HL-60 (cell line): ENCODE measurements around the gene SVOPL.

ENCODE experiments used
- POLR2AphosphoS5 ChIP-seq: IDR thresholded peaks from 2 replicates; pipeline ENCODE4 v1.6.1; 2012; ENCODE audit warnings: low read depth
- TF ChIP-seq, protein P1 (sequence below): IDR thresholded peaks from one replicate; pipeline ENCODE4 v1.5.1; 2011; ENCODE audit warnings: low read length, control low read depth, inconsistent platforms; ENCODE audit not compliant: insufficient read depth
- TF ChIP-seq, protein P2 (sequence below): IDR thresholded peaks from 2 replicates; pipeline ENCODE4 v1.6.1; 2012; ENCODE audit warnings: low read depth; ENCODE audit not compliant: insufficient replicate concordance

DNA sequence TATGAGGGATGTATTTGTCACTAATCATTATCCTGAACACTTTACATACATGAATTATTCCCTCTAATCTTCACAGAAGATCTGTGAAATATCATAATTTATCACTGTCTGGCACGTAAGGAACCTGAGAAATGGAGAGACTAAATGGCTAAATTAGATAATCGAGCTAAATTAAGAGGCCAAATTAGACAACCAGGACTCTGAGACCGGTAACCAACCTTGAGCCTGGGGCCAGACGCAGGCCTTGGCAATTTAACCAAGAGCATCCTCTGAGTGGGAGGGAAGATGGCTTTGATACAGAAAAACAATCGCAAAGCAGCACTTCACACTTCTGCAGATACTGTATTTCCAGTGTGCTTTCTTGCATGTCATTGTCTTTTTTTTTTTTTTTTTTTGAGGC lies 21.4 kb downstream of the SVOPL start:
- TF ChIP-seq, protein P1, sequence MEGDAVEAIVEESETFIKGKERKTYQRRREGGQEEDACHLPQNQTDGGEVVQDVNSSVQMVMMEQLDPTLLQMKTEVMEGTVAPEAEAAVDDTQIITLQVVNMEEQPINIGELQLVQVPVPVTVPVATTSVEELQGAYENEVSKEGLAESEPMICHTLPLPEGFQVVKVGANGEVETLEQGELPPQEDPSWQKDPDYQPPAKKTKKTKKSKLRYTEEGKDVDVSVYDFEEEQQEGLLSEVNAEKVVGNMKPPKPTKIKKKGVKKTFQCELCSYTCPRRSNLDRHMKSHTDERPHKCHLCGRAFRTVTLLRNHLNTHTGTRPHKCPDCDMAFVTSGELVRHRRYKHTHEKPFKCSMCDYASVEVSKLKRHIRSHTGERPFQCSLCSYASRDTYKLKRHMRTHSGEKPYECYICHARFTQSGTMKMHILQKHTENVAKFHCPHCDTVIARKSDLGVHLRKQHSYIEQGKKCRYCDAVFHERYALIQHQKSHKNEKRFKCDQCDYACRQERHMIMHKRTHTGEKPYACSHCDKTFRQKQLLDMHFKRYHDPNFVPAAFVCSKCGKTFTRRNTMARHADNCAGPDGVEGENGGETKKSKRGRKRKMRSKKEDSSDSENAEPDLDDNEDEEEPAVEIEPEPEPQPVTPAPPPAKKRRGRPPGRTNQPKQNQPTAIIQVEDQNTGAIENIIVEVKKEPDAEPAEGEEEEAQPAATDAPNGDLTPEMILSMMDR: no peak
- no peak for TF ChIP-seq POLR2AphosphoS5
- TF ChIP-seq, protein P2, sequence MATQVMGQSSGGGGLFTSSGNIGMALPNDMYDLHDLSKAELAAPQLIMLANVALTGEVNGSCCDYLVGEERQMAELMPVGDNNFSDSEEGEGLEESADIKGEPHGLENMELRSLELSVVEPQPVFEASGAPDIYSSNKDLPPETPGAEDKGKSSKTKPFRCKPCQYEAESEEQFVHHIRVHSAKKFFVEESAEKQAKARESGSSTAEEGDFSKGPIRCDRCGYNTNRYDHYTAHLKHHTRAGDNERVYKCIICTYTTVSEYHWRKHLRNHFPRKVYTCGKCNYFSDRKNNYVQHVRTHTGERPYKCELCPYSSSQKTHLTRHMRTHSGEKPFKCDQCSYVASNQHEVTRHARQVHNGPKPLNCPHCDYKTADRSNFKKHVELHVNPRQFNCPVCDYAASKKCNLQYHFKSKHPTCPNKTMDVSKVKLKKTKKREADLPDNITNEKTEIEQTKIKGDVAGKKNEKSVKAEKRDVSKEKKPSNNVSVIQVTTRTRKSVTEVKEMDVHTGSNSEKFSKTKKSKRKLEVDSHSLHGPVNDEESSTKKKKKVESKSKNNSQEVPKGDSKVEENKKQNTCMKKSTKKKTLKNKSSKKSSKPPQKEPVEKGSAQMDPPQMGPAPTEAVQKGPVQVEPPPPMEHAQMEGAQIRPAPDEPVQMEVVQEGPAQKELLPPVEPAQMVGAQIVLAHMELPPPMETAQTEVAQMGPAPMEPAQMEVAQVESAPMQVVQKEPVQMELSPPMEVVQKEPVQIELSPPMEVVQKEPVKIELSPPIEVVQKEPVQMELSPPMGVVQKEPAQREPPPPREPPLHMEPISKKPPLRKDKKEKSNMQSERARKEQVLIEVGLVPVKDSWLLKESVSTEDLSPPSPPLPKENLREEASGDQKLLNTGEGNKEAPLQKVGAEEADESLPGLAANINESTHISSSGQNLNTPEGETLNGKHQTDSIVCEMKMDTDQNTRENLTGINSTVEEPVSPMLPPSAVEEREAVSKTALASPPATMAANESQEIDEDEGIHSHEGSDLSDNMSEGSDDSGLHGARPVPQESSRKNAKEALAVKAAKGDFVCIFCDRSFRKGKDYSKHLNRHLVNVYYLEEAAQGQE: no peak
